Esophagus squamous epithelium (tissue), 5 donors: ENCODE data around the gene DAB2IP. TPM values are rescaled to one million over a fixed set of nuclear protein-coding genes. Genes with fewer than 3 reads are reported as not detected.

Experiments
- DNase-seq: peaks from one replicate; lab custom pipeline; 2025; lab: John Stamatoyannopoulos, UW
- H3K27ac ChIP-seq, 4 donors: fragments of 200-600 bp; sonication (generic); one replicate each; pipeline ENCODE4 v1.5.1; 2016 to 2019; ENCODE audit warnings: mild to moderate bottlenecking in 1 of 4
- H3K27me3 ChIP-seq, 4 donors: fragments of 200-600 bp; sonication (generic); 1 replicate in 3 of 4; 2 replicates in 1 of 4; pipeline versions ENCODE4 v1.5.1 to v1.6.0; 2017 to 2021; ENCODE audit warnings: antibody characterized with exemption in 1 of 4
- H3K36me3 ChIP-seq, 3 donors: fragments of 200-600 bp; sonication (generic); one replicate each; pipeline ENCODE4 v1.5.1; 2016 to 2019
- H3K4me1 ChIP-seq, 3 donors: fragments of 200-600 bp; sonication (generic); one replicate each; pipeline ENCODE4 v1.5.1; 2017 to 2019
- H3K4me3 ChIP-seq, 4 donors: fragments of 200-600 bp; sonication (generic); 1 replicate in 3 of 4; 2 replicates in 1 of 4; pipeline ENCODE4 v1.5.1; 2016 to 2019; ENCODE audit warnings: mild to moderate bottlenecking in 2 of 4, moderate library complexity in 1 of 4
- H3K9me3 ChIP-seq, 3 donors: fragments of 200-600 bp; sonication (generic); one replicate each; pipeline ENCODE4 v1.5.1; 2016 to 2019
- POLR2A ChIP-seq, 4 donors: fragments of 450-650 bp; IDR thresholded peaks; one replicate each; pipeline ENCODE4 v1.6.1; 2017; ENCODE audit warnings: antibody characterized with exemption in 4 of 4, mild to moderate bottlenecking in 4 of 4, moderate library complexity in 3 of 4
- WGBS, 2 donors: methylation state at CpG; one replicate each; pipeline ENCODE4 v1.1.5; 2018; 5-methylcytosine and 5-hydroxymethylcytosine counted together
- intact Hi-C: fragments of 100-400 bp; cut with DNase I; formaldehyde crosslinking; loops from one replicate; pipeline ENCODE4 v1.15.0; 2022
- total RNA-seq, 4 donors: library from RNA; depleted of rRNA; stranded (reverse); fragments of >200 nt; gene quantifications; one replicate each; pipeline ENCODE4 v1.1.0, GENCODE V29; 2016
- TF ChIP-seq, protein P1 (sequence below), 6 experiments: fragments of 450-650 bp in 4 of 6; fragments of 200-600 bp in 2 of 6; sonication (generic) in 2 of 6; IDR thresholded peaks; one replicate each; pipeline ENCODE4 v1.5.1; 2016 to 2019; ENCODE audit warnings: antibody characterized with exemption in 6 of 6, mild to moderate bottlenecking in 4 of 6, moderate library complexity in 4 of 6
- donor health status: DM: yes; HTN: yes; CAD: no.

The DAB2IP gene
- total RNA-seq, 4 donors from 2014 or later = 28.3 to 48.8 (median 38.1) TPM

DNA sequence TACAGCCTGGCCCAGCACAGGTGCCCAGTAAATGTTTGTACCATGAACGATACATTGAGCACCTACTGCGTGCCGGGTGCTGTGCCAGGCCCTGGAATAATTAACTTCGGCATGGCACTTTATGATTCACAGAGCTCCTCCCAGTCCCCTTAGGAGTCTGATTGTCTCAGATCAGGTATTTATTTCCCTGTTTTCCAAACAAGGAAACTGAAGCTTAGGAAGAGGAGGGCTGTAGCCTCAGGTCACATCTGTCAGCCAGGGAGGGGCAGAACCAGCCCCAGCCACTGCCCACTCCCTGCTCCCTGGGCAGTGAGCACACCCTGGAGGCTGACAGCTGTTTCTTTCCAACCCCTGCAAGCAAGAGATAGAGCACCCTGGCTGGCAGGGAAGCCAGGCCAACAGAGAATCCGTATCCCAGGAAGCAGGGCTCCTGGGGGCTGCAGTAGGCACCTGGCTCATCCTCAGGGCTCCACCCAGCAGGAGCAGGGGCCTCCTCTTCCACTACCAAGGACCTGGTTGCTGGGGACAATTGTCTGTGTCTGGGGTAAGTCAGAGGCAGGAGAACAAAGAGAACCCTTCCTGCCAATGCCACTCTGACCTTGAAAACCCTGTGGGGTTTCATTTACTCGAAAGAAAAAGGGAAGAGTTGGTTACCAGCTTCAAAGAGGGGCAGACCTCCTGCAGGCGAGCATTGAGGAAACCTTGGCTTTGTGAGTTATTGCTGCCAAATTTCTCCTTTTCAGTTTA, 69.0 kb downstream of the DAB2IP start:
- TF ChIP-seq, protein P1, sequence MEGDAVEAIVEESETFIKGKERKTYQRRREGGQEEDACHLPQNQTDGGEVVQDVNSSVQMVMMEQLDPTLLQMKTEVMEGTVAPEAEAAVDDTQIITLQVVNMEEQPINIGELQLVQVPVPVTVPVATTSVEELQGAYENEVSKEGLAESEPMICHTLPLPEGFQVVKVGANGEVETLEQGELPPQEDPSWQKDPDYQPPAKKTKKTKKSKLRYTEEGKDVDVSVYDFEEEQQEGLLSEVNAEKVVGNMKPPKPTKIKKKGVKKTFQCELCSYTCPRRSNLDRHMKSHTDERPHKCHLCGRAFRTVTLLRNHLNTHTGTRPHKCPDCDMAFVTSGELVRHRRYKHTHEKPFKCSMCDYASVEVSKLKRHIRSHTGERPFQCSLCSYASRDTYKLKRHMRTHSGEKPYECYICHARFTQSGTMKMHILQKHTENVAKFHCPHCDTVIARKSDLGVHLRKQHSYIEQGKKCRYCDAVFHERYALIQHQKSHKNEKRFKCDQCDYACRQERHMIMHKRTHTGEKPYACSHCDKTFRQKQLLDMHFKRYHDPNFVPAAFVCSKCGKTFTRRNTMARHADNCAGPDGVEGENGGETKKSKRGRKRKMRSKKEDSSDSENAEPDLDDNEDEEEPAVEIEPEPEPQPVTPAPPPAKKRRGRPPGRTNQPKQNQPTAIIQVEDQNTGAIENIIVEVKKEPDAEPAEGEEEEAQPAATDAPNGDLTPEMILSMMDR (IDR thresholded peaks at IDR 0.05) = no peak
- peak in 1 of 4 donors; percentile 9 for TF ChIP-seq POLR2A (IDR thresholded peaks at IDR 0.05)
- 29 to 43% methylated on average over 3 to 4 of the region's 7 CpGs for WGBS, 2 donors
- H3K4me1 ChIP-seq = peaks cover 38 to 100% (median 89%) of the 10 kb centered on the region in 3 donors
- H3K9me3 ChIP-seq = no peaks in the 10 kb centered on the region
- peak overlapping the region; percentile 36 to 70 (median 54) for H3K27ac ChIP-seq
- no peaks in the 10 kb centered on the region for H3K27me3 ChIP-seq
- intact Hi-C loops = no loop called here
- no peaks in the 10 kb centered on the region for H3K36me3 ChIP-seq
- no peak overlapping the region for H3K4me3 ChIP-seq
- no peak for DNase-seq

DNA sequence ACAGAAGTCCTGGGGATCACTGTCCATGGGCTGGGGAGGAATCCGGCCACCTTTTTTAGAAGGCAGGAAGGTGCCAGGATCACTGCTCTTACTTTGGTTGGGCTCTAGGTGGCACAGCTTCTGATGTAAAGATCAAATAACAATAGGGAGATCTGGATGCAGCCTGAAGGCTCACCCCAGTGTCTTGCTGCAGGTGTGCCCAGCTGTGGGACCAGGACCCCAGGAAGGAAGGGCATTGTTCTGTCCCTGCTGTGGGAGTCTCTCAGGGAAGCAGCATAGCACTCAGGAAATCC, 69.6 kb downstream of the DAB2IP start:
- intact Hi-C loops = no loop called here
- Histone ChIP-seq H3K36me3 (no peaks in the 10 kb centered on the region), H3K9me3 (no peaks in the 10 kb centered on the region), H3K27ac (peak overlapping the region; percentile 36 to 70 (median 54)), H3K4me1 (peaks cover 40 to 100% (median 94%) of the 10 kb centered on the region in 3 donors), H3K4me3 (no peak overlapping the region), H3K27me3 (no peaks in the 10 kb centered on the region)
- 17% methylated on average over 1 of the region's 1 CpG; no CpG with 5 or more reads in 1 of the 2 donors for WGBS, 2 donors
- no peak for TF ChIP-seq POLR2A (IDR thresholded peaks at IDR 0.05)
- TF ChIP-seq, protein P1 (IDR thresholded peaks at IDR 0.05) = peak in 1 of 6 experiments; percentile 32
- DNase-seq = no peak

DNA sequence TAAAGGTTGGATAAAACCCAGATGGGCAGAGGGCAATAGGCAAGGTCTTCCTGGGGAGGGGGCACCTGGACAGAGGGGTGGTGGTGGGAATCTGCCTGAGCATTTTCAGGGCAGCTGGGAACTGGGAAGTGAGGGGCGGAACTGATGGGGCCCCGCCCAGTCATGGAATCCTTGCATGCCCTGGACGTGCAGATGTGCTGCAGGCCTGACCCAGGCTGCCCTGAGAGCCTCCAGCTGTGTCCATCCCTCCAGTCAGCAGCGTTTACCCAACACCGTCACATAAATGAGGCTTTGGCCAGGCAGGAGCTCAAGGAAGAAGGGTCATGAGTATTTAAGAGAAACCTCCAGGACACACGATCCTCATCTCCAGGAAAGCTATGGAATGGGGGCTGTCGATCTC, 70.3 kb downstream of the DAB2IP start:
- intact Hi-C loops = no loop called here
- no peak overlapping the region for H3K4me3 ChIP-seq
- TF ChIP-seq, protein P1 (IDR thresholded peaks at IDR 0.05) = no peak
- no peak for TF ChIP-seq POLR2A (IDR thresholded peaks at IDR 0.05)
- H3K4me1 ChIP-seq = peaks cover 35 to 100% (median 96%) of the 10 kb centered on the region in 3 donors
- no peaks in the 10 kb centered on the region for H3K9me3 ChIP-seq
- 53 to 64% methylated on average over 6 to 7 of the region's 7 CpGs for WGBS, 2 donors
- H3K36me3 ChIP-seq = no peaks in the 10 kb centered on the region
- no peak for DNase-seq
- H3K27ac ChIP-seq = peak overlapping the region in 2 of 4 donors; percentile 49 to 70
- H3K27me3 ChIP-seq = no peaks in the 10 kb centered on the region

DNA sequence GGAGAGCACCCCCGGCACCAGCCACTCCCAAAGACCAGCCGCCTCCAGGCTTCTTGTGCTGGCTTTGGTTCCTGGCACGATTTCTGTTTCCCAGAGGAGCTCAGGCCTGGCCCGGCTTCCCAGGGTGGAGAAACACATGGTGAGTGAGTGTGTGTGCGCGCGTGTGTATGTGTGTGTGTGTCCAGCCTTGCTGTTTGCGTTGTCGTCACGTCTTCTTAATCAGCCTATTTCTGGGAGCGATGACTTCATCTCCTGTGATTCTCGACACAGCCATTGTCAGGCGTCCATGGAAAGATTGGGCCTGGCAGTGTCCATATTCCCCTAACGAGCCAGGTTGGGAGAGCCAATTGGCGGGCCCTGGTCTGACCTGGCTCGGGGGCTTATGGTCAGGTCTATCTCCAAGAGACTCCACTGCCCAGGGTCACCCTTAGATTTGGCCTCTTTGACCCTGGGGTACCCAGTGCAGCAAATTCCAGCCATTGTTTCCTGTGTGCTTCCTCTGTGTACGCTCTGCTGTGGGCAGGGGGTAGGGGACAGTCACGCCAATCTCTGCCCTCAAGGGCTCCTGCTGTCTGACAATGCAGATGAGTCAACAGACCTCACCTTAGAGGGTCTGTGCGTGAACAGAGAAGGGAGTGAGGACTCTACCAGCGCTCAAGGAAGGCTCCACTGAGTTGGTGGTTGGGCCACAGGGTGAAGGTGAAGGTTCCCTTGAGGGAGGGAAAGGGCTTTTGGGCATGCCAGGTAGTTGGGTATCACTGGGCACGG, 73.8 kb downstream of the DAB2IP start:
- H3K4me3 ChIP-seq = no peak overlapping the region
- H3K9me3 ChIP-seq = no peaks in the 10 kb centered on the region
- no peak for DNase-seq
- intact Hi-C loops = no loop called here
- H3K27ac ChIP-seq = peak overlapping the region; percentile 73 to 93 (median 88)
- H3K4me1 ChIP-seq = peaks cover 21 to 94% (median 75%) of the 10 kb centered on the region in 3 donors
- no peak for TF ChIP-seq POLR2A (IDR thresholded peaks at IDR 0.05)
- TF ChIP-seq, protein P1 (IDR thresholded peaks at IDR 0.05) = no peak
- H3K36me3 ChIP-seq = no peaks in the 10 kb centered on the region
- 34 to 39% methylated on average over 13 to 17 of the region's 21 CpGs for WGBS, 2 donors
- no peaks in the 10 kb centered on the region for H3K27me3 ChIP-seq
